Measurements from ENCODE around the gene MTF1.
A peak's percentile ranks its signal among the peaks of the same experiment; 100 is the strongest.

The MTF1 gene

DNA sequence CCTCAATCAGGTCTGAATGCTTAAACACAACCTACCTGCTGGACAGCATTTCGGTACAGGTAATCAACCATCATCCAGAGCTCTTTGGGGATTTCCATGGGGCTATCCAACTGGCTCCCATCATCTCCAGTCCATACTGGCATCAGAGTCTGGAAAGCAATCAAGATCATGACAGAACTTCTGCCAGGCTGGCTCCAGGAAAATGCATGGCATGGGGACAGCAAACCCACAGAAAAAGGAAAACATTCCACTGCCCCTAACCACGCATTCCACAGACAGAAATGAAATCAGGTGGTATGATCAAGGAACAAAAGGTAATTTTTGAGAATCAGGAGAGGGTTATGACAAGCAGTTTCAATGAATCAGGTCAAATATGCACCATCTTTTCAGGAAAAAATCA is 9.1 kb upstream of the MTF1 start:
- DNase-seq (ENCODE audit: low read depth in 4 of 4, low spot score in 1 of 4), result no peak

DNA sequence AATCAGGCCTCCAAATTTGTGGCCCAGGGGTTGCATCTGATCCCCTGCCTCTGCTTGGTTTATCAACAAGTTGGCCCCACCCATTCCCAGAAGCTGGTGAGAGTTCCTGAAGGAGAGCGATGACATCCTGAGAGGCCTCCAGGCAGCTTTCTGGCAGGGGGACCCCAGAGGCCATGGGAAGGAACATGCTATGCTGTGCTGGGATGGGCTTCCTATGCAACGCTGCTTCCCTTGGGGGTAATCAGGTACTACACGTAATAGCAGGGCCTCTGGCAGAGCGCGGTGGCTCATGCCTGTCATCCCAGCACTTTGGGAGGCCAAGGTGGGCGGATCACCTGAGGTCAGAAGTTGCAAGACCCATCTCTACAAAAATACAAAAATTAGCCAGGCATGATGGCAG is 8.4 kb upstream of the MTF1 start:
- no peak for DNase-seq (ENCODE audit: low read depth in 4 of 4, low spot score in 1 of 4)

DNA sequence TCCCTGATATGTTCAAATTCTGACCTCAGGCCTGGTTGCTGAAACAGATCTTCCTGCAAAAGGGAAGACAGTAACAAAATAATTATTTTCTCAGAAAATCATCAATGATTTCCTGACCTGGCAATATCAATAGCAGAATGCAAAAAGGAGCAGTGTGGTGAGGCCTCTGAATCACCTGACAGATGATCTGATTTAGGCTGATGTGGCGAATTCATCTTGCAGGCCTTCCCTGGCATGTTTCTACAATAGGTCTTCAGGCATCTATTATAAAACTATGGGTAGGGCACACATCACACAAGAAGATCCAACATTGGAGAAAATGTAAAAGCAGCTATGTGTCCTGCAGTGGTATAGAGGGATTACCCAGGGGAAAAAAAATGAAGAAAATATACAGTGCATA is 7.1 kb upstream of the MTF1 start:
- no peak for DNase-seq (ENCODE audit: low read depth in 4 of 4, low spot score in 1 of 4)

DNA sequence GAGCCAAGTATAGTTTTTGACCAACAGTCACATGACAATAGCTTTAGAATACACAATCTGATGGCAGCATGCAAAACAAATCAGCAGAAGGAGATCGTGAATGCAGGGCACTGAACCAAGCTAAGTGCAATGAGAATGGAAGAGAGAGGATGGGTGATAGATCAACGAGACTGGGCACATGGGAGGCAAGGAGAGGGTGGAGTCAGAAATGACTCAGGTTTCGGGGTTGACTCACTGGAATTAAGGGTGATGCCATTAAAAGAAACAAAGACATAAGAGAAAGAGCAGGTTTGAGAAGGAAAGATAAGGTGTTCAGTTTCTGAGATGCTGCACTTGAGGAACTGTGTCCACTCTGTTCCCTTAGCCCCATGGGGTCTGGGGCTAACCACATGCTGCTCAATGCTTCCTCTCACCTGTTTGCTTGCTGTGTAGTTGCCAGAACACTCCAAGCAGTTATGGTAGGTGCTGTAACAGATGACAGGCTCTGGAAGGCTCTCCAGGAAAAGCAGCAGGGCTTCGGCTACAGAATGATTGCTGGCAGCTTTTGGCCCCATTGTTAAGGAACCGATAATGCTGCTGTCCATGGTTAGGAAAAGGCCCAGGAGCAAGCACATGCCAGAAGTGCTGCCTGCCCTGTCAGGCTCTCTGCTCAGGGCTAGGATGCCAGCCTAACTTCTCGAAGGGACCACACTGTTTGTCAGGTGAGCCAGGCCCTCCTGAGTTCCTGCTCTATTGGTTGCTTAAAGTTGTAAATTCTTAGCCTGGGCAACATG is 6.1 kb upstream of the MTF1 start:
- peak in 2 of 4 experiments; percentile 13 to 25 for DNase-seq (ENCODE audit: low read depth in 4 of 4, low spot score in 1 of 4)

DNA sequence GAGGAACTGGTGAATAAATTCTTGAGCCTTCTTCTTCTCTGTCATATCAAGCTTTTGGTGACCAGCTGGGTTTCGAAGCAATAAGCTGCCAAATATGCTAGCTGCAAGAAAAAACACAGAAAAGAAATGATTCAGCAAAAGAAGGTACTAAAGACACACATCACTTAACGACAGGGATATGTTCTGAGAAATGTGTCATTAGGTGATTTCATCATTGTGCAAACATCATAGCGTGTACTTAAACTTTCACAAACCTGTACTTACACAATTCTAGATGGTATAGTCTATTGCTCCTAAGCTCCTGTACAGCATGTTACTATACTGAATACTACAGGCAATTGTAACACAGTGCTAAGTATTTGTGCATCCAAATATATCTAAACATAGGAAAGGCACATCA is 2.9 kb upstream of the MTF1 start:
- no peak for DNase-seq (ENCODE audit: low read depth in 4 of 4, low spot score in 1 of 4)

DNA sequence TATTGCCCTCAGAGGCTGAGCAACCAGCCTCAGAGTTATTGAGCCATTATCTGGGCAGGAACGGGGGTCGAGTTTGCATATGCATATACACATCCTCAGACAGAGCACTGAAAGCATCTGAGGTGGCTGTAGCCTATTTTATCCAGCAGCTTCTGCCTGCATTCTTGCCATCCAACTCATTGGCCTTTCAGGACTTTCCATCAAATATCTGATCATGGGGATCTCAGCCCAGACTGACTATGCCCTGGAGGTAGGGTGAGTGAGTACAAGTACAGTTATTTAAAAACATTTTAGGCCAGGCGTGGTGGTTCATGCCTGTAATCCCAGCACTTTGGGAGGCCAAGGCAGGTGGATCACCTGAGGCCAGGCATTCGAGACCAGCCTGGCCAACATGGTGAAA is 1.8 kb upstream of the MTF1 start:
- DNase-seq (ENCODE audit: low read depth in 4 of 4, low spot score in 1 of 4), result no peak

DNA sequence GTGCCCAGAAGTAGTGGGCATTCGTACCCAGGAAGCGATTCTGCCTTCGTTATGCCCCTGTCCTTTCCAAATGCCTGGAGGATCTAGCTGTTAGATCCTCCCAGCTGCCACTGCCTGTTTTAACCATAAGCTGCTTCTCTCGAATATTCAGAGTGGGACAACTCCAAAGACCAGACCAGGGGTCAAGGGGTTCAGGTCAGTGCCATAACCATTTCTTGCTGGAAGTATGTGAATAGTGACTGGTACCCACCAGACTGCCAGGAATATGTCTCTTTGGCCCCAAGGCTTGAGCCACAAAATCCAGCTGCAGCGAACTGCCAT is 914 bp upstream of the MTF1 start:
- no peak for DNase-seq (ENCODE audit: low read depth in 4 of 4, low spot score in 1 of 4)

DNA sequence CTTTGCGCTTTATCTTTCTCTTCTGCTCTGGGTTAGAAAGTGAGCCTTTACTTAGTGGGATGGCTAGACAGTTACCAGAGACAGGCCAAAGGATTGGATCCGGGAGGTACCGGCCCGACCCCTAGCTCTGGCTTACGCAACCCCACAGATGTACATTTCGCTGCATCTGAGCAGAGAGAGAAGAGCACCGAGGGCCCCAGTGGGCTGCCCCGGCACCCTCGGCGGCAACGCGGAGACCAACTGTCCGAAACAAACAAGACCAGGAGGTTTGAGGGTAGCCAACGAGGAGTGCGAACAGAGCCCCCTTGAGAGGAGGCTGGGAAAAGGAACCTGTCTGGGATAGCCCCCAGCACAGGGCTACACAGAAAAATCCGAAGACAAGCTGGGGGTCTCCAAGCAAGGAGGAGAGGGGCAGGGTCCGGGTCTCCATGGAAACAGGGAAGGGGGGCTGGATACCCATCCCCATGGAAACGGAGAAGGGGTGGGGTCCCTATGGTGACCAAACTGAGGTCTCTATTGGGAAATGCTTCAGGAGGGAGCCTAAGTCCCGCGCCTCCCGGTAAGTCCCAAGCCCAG is 373 bp downstream of the MTF1 start:
- DNase-seq (ENCODE audit: low read depth in 4 of 4, low spot score in 1 of 4), result no peak

DNA sequence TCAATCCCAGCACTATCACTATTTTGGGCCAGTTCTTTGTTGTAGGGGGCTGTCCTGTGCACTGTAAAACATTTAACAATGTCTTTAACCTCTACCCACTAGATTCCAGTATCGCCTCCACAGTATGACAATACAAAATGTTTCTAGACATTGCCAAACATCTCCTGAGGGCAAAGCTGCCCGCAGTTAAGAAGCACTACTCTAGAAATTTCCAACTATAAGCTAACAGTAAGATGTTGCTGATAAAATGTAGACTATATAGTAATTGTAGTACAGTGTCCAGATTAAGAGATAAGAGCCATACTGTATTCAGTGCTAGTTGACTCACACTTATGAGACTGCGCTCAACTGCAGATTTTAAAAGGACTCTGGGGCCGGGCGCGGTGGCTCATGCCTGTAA is 5.0 kb downstream of the MTF1 start:
- no peak for DNase-seq (ENCODE audit: low read depth in 4 of 4, low spot score in 1 of 4)

DNA sequence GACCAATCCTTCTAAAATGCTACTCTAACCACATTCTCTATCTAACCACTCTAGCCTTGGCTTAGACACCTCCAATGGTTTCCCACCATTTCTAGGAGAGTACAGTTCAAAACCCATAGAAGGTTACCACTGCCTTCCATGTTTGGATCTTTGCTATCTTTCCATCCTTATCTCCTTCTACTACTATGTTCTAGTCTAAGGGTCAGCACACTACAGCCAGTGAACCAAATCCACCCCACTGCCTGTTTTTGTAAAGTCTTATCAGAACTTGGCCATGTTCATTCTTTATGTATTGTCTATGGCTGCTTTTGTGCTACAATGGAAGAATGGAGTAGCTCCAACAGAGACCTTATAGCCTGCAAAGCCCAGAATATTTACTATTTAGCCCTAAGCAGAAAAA is 6.2 kb downstream of the MTF1 start:
- no peak for DNase-seq (ENCODE audit: low read depth in 4 of 4, low spot score in 1 of 4)

DNA sequence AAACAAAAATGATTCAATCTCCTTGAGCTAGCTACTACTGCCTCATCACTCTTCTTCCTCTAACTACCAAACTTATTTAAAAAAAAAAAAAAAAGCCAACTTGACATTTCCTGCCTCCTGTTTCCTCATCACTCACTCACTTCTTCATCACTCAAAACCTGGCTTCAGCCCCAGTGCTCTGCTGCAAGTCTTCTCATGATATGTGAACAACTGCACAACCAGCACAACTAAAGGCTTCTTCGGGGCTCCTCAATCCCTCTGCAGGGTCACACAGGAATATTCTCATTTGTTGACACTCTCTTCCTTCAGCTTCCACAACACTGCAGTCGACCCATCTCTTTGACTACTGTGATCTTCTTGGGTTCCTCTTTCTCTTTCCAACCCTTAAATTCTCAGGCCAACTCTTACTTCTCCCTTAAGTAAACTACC is 7.6 kb downstream of the MTF1 start:
- no peak for DNase-seq (ENCODE audit: low read depth in 4 of 4, low spot score in 1 of 4)

DNA sequence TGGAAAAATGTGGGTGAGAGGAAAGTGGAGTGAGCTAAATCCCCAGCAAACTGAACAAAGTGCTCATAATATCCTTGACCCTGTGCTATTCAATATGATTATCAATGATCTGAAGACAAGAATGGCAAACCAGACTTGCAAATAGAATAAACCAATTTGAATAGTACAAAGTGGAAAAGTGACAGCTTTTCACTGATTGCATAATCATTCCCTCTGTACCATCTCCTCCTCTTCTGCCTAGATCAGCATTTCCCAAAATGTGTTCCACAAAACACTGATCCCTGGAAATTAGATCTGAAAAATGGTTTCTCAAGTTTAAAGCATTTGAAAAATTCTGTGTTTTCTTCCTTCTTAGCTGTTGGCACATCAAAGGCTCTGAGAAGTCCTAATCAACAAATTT is 8.1 kb downstream of the MTF1 start:
- no peak for DNase-seq (ENCODE audit: low read depth in 4 of 4, low spot score in 1 of 4)

DNA sequence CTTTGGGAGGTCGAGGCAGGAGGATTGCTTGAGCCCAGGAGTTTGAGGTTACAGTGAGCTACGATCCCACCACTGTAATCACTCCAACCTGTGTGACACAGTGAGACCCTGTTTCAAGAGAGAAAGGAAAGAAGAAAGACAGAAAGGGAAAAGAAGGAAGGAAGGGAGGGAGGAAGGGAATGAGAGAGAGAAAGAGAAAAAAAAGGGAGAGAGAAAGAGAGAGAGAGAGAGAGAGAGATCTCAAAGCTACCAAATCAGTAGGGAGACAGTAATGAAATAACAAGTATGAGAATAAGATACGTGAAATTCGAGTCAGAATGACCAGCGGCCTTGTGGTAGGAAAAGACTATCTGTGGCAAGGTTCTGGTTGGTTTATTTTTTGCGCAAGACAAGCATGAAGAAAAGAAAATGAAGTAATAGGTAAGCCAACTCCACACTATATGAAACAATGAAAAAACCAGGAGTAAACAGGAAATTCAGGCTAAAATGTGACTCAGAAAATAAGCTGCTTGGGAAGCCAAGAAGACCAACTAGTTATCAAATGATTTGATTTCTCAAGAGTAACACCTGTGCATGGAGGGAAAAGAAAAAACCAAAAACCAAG is 8.9 kb downstream of the MTF1 start:
- DNase-seq (ENCODE audit: low read depth in 4 of 4, low spot score in 1 of 4), result no peak

DNA sequence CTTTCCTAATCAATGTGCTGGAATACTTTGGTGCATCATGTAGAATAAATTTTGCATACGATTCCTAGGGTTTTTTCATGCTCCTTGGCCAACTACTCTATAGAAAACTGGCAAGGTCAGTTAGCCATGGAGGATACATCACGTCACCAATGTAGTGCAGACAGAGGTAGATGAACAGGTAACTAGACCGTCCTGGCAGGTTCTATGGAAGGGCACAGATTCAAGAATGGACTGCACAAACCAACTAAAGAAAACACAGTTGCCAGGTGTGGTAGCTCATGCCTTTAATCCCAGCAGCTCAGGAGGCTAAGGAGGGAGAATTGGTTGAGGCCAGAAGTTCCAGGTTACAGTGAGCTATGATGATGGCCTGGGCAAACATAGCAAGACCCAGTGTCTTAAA is 9.9 kb downstream of the MTF1 start:
- DNase-seq (ENCODE audit: low read depth in 4 of 4, low spot score in 1 of 4), result no peak

DNA sequence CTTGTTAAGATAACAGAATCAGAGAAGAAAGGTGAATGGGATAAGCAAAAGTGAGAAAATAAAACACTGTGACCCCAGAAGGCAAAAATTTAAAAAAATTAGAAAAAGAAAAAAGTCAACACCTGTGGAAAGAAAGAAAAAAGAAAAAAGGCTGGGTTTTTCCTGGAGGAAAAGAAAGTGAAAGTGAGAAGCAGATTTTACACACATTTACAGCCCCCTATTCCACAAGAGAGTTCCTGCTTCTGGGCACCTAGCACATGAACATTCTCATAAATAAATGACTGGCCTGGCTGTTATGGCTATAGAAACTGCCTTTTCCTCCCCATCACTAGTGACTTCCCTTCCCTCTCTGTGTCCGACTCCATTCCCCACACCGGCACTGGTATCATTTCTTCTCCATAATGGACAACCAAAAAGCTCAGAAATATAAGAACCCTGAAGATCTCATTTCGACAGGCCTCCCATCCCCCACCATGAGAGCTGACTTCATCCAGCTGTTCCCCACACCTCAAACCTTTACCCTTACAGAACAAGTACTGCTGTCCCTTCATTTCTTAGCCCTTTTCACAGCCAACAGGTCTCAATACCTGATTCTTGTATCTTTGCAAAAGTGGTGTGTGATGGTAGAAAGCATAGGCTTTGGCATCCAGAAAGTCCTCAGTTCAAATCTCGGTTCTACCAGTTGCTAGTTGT is 12.6 kb downstream of the MTF1 start:
- no peak for DNase-seq (ENCODE audit: low read depth in 4 of 4, low spot score in 1 of 4)

DNA sequence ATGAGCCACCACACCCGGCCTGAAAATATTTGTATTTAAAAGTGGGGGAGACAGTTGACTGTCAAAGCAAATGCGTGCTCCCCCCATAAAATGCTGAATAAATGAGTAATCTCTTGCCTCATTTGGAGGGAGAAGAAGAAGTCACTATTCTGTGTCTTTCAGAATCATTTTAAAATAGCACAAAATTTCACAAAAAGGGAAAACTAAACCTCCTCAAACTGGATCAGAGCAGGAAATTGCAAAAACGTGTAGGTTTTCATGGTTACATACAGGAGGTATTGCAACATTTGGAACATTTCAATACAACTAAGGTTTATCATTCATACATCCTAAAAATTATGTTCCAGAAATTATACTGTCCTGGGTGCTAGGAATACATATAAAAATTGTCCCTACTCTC is 13.6 kb downstream of the MTF1 start:
- DNase-seq (ENCODE audit: low read depth in 4 of 4, low spot score in 1 of 4), result no peak

DNA sequence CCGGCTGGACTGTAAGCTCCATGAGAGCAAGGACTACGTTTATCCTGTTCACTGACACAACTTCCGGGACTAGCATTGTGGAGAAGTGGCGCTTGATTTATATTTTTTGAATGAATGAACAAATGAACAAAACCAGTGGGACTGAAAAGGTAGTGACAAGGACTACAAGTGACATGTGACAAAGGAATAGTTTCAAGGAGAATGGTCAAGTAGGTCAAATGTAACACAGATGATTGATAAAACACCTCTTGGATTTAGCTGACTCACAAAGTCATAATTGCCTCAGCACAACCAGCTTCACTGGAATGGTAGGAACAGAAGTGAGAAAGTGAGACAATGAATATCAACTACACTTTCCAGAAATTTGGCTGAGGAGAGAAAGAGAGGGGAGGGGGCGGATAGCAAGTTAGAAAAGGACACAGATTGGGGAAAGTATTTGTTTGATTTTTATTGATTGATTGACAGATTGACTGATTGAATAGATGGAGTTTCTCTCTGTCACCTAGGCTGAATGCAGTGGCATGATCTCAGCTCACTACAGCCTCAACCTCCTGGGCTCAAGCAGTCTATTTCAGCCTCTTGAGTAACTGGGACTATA is 14.2 kb downstream of the MTF1 start:
- DNase-seq (ENCODE audit: low read depth in 4 of 4, low spot score in 1 of 4), result no peak

DNA sequence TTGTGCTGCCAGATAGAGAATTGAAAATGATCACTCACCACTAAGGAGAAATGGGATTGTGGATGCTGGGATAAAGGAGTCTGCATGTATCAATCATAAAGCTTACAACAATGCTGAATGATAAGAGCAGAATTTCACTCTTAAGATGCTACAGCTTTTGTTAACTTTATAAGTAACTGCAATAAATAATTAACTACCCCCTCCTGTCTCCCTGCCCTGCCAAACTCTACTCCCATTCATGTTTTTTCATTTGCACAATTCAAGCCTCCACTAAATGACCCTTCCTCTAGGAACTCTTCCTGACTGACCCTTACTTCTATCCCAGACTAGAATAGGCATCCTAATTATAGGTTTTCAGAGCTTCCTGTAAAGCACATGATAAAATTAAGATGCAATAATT is 14.9 kb downstream of the MTF1 start:
- DNase-seq (ENCODE audit: low read depth in 4 of 4, low spot score in 1 of 4), result no peak

DNA sequence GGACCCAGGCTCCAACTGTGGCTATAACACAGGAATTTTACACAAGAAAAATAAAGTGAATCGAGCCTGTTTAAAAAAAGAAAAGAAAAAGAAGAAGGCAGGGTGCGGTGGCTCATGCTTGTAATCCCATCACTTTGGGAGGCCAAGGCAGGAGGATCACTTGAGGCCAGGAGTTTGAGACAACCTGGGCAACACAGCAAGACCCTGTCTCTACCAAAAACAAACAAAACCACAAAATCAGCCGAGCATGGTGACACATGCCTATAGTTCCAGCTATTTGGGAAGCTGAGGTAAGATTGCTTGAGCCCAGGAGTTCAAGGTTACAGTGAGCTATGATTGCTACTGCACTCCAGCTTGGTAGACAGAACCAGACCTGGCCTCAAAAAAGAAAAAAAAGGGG is 17.7 kb downstream of the MTF1 start:
- DNase-seq (ENCODE audit: low read depth in 4 of 4, low spot score in 1 of 4), result no peak

DNA sequence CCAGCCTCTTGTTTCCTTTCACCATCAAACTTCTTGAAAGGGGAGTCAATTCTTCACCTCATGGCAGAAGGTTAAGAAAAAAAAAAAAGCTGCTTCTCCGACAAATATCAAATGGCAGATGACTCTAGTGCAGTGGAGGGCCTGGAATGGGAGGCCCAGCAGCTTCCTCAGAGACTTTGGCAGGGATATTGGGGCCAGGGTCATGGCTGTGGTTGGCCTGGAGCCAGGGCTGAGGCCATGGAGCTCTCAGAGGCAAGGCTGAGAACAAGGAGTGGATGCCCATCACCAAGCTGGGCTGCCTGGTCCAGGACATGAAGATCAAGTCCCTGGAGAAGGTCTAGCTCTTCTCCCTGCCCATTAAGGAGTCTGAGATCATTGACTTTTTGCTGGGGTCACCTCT is 18.7 kb downstream of the MTF1 start:
- DNase-seq (ENCODE audit: low read depth in 4 of 4, low spot score in 1 of 4), result no peak

DNA sequence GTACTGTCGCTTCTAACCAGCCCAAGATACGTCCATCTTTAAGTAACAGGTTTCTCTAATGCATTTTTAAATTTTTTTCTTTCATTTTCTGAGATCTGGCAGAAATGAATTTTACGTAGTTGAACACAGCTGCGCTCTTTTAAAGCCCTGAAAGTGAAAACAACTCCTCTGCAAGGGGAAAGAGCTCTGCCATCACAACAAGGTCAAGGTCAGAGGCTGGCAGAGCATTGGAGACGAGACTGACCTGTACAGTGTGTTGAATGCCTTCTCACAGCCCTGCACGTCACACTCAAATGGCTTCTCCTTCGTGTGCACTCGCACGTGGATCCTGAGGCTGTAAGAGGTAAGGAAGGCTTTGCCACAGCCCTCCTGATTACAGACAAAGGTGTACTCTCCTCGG is 19.7 kb downstream of the MTF1 start:
- DNase-seq (ENCODE audit: low read depth in 4 of 4, low spot score in 1 of 4), result no peak

DNA sequence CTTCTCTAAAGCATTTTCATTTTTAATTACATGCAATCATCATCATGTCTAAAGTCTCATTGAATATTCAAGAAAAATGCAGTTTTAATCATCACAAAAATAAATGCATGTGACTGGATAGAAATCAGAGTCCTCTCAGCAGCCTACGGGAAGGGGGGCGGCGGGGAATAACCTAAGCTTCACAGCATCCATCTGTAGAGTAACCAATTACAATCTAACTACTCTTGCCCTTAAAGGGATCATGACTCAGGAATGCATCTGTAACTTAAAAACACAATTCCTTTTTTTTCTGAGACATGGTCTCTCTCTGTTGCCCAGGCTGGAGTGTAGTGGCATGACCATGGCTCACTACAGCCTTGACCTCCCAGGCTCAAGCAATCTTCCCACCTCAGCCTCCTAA is 22.6 kb downstream of the MTF1 start:
- no peak for DNase-seq (ENCODE audit: low read depth in 4 of 4, low spot score in 1 of 4)

All from stimulated activated CD4-positive, alpha-beta T cell treated with anti-CD3 and anti-CD28 coated beads, Interleukin-1b, Interleukin-23, amount 100 ng/mL, for 24 hours (primary cell).